Activated gamma-delta T cell treated with Interleukin-2 at 50 U/mL for 16 hours (primary cell): Measurements from ENCODE around the gene ANKMY2.

ENCODE experiments used
- DNase-seq: peaks from one replicate; pipeline ENCODE4 v3.0.0-alpha.2; 2020

The ANKMY2 gene

DNA sequence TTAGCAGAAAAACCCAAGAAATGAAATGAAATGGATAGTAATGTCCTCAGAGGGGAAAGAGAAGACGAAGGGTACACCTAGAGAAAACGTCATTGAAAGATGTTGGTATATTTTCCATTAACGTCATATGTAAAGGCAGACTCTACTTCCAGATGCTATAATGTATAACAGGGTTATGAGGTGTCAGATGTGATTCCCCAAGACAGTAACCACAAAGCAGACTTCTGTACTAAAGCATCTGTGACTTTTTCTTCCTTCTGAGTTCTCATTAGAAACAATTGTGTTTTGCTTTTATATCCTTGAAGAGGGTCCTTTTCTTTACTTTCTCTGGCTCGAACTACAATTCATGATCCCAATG lies 81.6 kb downstream of the ANKMY2 start:
- DNase-seq = no peak

DNA sequence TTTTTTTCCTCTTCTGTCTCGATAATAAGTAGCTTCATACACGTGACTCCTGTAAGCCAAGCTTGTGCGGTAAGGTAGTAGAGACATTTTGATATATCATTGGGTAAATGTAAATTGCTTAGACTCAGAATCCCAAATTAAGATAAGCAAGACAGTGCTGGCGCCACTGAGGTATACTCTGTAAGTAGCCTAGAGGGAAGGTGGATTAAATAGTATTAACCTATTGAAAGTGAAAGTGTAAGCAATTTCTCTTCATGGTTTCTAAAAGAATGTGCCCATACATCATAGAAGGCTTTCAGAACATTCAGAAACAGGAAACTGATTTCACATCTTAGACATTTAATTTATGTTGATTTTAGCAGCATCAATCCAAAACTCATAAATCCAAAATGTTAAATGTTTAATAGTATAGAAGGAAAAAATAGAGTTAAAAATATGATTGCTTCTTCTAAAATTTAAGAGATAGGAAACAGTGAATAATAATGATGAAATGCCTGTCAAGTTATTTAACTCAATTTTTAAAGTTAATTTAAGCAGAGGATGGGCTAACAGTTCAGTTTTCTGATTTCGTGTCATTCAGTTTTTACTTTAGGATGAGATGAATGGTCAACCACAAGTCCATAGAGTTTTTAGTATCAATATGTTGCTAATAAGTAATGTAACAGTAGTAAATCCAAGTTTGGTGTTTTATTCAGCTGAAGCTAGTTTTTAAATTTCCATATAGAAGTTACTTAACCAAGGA lies 82.1 kb downstream of the ANKMY2 start:
- no peak for DNase-seq

DNA sequence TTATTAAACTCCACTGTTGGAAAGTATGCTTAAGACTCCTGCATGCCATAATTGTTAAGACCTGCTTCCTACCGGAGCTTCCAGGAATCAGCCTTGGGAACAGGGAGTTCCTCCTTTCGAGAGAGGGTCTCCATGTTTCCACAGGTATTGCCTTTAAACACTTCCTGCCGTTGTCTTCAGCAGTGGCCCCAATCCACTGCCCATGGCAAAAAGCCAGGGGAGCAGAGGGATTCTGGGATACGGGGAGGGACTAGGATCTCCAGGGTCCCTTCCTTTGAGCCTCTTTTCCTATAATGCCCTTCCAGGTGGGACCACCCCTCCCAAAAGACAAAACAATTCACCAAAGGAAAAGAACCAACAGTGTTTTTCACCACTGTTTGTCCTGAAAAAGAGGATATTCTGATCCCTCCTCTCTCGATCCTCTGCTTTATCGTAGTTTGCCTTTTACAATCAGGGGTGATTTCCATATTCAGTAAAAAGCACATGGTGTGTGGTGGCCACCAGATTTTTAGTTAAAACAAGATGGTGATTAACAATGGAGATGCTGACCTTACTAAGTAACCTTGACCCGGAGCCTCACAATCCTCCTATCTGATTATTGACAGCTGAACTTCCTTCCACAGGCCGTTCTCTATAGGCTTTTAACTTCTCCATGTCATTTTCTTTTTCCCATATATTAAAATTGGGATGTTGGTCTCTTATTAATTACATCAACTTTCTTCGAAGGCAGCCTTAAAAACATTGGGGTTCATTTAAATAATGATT lies 82.9 kb downstream of the ANKMY2 start:
- no peak for DNase-seq

GRCh38 chr7:16561943-16562342 lies 83.6 kb downstream of the ANKMY2 start:
- DNase-seq = no peak

DNA sequence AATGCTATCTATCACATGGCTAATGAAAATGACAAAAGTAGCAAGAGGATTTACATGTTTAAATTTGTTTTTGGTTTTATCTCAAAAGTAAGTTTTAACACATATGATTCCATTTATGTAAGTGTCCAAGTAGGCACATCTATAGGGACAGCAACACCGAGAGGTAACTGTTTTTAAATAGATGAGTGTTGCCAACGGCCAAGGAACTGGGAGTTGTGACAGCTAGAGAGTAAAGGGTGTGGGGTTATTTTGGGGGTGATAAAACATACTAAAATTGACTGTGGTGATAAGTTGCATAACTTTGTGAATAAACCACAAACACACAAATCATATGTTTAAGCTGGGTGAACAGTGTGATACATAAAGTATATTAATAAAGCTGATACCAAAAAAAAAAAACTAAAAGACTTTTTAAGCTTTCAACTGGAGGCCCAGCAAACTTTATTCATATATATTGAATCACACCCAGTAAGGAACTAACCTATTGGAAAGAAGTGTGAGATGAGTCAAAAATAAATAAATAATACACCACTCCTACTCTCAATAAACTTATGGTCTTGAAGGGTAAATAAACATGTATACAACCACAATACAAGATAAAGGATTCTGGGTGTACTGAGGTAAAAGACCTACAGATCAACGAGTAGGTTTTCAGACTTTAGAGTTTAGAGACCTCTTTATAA lies 85.9 kb downstream of the ANKMY2 start:
- no peak for DNase-seq

- DNase-seq = no peak
Observed at GRCh38 chr7:16558761-16559302, 86.7 kb downstream of the ANKMY2 start.

GRCh38 chr7:16556359-16556758 lies 89.2 kb downstream of the ANKMY2 start:
- DNase-seq = no peak

DNA sequence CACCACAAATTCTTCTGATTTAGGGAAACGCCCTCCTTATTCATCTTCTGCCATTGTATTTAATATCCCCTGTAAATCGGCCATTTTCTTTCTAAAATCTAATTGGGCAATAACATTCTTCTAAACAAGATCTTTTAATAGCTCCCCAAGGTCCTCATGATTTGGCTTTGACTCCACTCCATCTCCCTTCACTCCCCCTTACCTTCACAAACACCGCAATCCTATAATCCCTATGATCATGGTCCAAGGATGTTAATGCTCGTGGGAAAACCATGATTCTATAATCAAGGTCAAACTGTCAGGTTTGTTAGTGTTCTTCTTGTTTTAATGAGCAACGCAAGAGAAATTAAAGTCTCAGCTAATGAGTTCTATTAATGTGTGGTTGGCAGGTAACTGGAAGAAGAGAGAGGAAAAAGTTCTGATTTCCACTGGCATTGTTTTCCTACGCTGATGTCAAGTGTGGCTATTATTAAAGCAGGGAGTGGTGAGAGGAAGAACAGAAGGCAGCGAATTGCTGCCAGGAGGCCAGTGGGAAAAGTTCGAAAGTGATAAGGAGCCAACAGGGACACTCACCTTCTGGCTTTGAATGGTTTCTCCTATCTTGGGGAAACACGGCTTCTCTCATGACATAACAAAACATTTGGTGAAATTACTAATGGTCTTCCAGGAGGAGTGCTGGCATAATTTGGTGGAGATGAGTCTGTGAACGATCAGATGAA lies 90.9 kb downstream of the ANKMY2 start:
- no peak for DNase-seq

- no peak for DNase-seq
Observed at GRCh38 chr7:16550671-16551070, 94.9 kb downstream of the ANKMY2 start.
